ENCODE data around the gene LYSMD2.
"Not testable (repeated sequence)": the region's sequence is repeated elsewhere in the genome, so short reads cannot be mapped to it uniquely, and the experiment has no call there.

LYSMD2 gene, protein sequence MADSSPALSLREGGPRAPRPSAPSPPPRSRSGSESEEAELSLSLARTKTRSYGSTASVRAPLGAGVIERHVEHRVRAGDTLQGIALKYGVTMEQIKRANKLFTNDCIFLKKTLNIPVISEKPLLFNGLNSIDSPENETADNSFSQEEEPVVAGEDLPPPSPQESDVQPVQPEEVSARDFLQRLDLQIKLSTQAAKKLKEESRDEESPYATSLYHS

DNA sequence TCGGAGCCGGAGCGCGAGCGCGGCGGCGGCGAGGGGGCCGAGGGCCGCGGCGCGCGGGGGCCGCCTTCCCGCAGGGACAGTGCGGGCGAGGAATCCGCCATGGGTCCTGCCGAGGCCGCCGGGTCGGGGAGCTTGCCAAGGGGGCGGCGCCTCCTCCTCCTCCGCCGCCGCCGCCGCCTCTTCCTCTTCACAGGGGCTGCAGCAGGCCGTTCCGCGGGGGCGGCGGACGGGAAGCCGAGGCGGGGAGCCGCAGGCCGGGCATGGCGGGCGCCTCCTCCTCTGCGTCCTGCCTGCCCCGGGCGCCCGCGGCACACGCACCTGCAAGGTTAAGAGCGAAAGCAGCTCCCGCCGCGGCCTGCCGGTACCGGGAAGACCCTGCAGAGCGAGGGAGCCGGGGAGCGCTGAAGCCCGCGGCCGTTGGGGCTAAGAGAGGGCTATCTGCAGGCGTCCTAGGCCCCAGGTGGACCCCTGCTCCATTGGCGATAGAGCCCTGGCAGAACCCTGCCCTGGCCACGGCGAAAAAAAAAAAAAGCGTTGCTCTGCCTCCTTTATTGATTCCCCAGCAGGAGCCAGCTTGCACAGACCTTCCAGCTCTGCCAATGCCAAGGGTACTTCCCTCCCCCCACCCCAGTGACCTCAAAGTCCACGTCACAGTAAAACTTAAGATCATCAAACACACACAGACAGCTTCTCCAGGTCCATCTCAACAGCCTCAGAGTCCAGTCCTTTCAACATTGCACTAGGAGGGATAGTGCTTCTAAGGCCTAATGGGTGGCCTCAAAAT, at the start of gene LYSMD2:
TSS of gene LYSMD2 (minus strand) at position 134 of the 784 bp plus-strand sequence. CDS start at position 101, 33 bp downstream.
- no peak for DNase-seq (ENCODE audit: low read depth, low spot score)

DNA sequence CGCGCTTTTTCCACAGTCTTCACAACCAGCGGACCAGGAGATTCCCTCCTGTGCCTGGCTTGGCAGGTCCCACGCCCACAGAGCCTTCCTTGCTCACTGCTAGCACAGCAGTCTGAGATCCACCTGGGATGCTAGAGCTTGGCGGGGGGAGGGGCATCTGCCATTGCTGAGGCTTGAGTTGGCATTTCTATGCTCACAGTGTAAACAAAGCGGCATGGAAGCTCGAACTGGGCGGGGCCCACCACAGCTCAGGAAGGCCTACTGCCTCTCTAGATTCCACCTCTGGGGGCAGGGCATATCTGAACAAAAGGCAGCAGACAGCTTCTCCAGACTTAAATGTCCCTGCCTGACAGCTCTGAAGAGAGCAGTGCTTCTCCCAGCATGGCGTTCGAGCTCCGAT, 49.7 kb upstream of the LYSMD2 start:
- DNase-seq (ENCODE audit: low read depth, low spot score), result not testable (repeated sequence)

DNA sequence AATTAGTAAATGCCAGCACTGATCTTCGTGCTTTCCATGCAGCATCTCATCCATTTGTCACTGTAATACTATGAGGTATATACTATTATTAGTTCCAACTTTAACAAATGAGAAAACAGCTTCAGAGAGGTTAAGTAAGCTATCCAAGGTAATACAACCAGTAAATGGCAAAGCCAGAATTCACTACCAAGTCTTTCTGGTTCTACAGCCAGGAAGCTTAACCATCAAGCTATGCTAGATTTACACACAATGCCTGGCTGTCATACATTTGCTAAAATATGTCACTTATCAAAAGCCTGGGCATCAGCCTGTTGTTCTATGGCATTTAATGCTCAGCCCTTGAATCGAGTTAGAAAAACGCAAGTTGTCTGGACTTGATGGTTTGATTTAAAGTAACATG, 46.5 kb upstream of the LYSMD2 start:
- no peak for DNase-seq (ENCODE audit: low read depth, low spot score)

DNA sequence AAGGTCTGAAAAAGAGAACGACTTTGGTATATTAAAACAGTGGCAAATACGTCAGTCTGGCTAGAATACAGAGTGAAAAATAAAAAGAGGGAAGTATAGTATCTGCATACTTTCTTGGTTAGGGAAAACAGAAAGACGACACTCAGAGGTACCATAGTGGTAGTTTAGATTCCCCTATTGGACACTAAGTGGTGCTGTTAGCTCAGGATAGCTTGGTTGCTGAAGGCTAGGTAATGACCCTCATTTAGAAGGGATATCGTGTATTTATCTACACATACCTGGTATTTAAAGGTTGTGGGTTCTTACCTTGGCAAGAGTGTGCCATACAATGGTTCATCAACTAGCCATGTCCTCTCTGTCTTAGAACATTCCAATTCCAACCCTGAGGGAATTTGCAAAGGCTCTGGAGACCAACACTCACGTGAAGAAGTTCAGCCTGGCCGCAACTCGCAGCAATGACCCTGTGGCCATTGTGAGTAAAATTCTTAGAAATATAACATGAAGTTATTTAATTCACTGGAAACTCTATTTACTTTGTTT, 45.0 kb upstream of the LYSMD2 start:
- no peak for DNase-seq (ENCODE audit: low read depth, low spot score)

DNA sequence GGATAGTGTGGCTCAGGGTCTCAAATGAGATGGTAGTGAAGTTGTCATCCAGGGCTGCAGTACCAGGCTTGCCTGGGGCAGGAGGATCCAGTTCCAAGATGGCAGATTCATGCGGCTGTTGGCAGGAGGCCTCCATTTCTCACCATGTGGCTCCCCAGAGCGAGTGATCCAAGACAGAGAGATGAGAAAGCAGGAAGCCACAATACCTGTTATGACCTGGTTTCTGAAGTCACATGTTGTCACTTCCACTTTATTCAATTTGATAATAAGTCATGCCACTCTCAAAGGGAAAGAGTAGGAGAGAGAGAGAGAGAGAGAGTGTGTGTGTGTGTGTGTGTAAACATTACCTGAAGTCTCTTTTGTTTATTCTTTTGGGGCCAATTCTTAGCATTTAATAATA, 44.1 kb upstream of the LYSMD2 start:
- DNase-seq (ENCODE audit: low read depth, low spot score), result no peak

DNA sequence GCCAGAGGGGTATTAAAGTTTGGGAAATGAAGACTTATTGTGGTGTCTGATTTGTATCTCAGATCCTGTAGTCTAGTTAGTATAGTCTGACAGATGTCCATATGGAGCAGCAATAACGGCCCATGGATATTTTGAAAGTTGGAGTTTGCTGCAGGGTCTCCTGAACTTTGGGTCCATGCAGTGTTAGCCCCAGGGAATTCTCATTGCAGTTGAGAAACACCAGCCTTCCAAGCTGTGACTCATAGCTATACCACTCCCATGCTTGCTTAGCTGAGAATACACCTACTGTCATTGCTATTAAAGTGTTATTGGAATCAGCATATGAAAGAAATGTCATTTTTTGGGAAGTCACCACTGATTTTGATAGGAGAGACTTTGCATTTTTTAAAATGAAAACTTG, 43.2 kb upstream of the LYSMD2 start:
- no peak for DNase-seq (ENCODE audit: low read depth, low spot score)

DNA sequence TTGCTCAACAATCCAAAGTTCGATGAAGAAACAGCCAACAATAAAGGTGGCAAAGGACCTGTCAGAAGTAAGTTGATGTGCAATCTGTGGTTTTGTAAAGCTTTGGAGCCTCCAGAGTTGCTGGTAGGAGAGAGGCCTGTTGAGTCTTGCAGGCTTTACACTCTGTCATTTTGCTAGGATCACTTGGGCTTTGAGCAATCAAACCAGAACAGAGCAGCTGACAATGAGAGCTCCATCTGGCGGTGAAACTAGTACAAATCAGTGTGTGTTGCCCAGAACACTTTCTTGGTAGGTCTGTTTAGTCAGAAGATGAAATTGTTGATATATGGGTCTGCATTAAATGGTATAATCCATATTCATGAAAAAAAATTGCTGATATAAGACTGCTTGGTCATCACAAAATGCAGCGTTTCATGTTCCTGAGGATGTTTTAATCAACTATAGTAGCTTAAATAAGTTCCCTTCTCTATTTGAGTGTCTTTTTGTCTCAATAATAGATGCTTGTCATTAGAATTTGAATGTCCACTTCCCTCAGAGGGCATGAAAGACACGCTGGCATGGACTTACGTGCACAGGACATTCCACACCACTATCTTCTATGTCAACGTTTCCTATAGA, 39.6 kb upstream of the LYSMD2 start:
- no peak for DNase-seq (ENCODE audit: low read depth, low spot score)

DNA sequence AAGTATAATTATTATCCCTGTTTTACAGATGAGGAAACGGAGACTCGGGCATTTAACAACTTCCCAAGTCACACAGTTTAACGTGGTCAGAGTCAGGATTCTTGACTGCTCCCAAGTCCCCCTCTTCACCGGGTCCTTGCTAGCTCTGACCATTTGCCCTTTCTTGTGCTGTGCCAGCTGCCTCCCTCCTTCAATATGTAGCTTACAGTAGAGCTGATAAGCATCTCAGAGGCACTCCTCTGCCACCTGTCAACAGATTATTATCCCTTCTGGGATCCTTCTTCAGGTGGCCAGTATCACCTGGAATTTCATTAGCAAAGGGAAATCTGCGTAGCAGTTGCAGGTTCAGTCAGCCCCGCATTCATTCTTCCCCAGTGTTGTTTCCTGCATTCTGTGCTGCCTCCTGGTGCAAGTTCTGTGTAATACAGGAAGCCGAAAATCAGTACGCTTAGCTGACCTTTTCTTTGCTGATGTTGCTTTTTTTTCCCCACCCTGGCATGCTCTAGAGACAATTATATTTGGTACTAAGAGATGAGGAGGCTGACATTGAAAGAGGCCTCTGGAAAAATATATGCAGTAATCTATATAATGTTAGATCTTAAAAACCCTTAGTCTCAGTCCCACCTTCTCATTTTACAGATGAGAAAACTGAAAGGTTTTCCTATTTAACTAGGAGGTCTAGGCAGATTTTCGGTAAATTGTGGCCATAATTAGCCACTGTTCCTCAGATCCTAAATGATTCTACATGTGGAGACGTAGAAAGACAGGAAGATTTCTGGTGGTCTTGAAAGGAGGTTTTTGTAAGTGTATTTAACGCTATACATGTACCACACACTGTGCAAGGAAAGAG, 38.7 kb upstream of the LYSMD2 start:
- DNase-seq (ENCODE audit: low read depth, low spot score), result no peak

DNA sequence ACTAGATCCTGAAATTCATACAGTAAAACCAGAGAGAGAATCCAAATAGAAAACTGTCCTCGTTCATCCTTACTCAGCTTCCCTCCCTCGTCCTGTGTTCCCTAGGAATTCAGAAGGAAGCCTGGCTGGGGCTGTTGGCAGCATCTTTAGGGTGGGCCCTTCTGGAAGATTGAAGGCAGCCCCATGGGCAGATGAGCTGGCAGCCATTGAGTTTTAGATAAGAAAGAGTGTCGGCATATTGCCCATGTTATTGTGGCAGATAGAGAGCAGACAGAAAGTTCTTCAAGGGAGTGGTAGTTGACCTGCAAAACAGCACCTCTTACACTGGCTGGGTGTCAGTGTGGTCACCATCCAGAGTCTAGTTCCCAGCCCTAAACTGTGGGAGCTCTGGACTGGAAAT, 37.5 kb upstream of the LYSMD2 start:
- DNase-seq (ENCODE audit: low read depth, low spot score), result no peak

DNA sequence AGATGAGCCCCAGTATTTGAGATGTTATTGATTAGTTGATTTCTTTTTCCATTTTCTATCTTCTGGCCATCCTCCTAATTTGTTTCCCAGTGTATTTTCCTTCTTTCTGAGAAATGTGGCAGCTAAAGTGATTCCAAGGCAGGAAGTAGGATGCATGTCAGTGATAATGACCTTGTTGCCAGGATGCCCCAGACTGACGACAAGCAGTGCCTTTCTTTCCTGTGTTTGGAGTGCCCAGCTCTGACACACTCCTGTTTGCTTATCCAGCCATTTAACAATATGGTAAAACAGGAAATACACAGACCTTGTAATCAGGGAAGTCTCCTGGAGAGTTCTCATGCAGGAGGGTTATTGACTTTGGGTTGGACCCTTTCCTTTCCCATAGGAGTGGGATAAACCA, 34.3 kb upstream of the LYSMD2 start:
- no peak for DNase-seq (ENCODE audit: low read depth, low spot score)

DNA sequence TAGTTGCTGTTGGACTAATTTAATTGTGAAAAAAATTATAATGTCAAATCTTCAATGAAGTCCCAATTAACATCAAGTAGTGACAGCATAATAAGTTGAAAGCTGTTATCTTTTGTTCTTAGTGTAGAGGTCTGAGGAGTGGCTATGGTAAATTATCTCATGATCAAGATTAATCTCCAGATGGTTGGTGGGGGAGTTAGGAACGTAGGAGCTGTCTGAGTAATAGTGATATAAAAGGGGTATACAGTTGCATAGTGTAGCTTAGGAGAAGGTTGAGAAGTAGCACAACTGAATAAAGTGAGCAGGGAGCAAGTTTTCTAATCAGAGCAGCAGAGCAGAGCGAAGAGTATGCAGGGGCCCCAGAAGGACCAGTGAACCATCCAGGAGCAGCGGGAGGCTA, 33.4 kb upstream of the LYSMD2 start:
- no peak for DNase-seq (ENCODE audit: low read depth, low spot score)

DNA sequence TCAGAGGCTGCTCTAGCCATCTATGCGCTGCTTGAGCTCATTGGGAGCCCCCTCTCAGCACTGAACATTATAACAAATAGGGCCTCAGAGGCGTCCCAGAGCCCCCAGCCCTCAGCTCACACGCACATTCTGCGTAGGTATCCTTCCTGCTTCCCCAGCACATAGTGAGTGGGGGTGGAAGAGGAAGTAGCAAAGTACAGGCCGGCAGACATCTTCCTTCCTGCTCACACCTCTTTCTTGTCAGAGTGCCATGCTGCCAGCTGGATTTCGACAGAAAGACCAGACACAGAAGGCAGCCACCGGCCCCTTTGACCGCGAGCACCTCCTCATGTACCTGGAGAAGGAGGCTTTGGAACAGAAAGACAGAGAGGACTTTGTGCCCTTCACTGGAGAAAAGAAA, 30.6 kb upstream of the LYSMD2 start:
- DNase-seq (ENCODE audit: low read depth, low spot score), result no peak

DNA sequence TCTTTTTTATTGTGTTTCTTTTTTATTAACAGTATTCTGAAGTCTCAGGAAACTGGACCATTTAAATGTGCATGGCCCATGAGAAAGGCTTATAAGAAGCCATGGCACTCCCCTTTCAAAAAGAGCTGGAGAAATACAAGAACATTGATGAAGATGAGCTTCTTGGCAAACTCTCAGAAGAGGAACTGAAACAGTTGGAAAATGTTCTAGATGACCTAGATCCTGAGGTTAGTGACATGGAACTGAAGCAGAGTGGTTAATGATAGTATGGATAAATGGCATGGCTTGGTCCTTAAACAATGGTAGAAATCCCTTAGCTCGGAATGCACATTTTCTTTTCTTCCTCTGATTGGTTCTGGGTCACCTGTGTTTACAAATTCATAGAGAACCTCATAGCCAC, 28.9 kb upstream of the LYSMD2 start:
- no peak for DNase-seq (ENCODE audit: low read depth, low spot score)

DNA sequence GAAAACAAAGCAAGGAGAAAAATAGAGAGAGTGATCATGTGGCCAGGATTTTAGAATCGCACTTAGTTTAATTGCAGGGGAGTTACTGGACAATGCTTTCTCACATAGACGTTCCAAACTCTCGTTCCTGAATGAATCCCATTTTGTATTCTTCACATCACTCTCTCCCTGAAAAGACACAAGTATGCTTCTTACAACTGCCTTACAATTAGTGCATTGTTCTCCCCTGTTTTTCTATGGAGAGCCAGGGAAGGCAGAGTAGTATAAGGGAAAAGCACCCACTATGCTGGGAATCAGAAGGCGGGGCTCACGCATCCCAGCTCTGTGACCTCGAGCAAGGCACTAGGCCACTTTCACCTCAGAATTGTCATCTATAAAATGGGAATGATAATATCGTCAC, 28.3 kb upstream of the LYSMD2 start:
- DNase-seq (ENCODE audit: low read depth, low spot score), result no peak

DNA sequence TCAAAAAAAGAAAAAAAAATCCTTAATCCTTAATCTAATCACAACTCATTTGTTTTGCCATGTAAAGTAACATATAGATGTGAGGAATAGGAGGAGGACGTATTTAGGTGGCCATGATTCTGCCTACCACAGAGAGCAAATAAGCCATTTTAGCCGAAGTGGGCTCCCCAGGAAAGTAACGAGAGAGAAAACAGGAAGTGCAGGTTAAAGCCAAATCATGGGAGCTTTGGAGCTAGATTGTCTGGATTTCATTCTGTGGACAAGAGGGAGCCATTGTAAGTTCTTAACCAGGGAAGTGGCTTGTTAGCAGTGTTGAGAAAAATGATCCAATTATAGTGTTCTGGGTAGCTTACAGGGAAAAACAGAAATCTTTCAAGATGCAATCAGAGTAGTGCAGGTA, 23.4 kb upstream of the LYSMD2 start:
- DNase-seq (ENCODE audit: low read depth, low spot score), result no peak

DNA sequence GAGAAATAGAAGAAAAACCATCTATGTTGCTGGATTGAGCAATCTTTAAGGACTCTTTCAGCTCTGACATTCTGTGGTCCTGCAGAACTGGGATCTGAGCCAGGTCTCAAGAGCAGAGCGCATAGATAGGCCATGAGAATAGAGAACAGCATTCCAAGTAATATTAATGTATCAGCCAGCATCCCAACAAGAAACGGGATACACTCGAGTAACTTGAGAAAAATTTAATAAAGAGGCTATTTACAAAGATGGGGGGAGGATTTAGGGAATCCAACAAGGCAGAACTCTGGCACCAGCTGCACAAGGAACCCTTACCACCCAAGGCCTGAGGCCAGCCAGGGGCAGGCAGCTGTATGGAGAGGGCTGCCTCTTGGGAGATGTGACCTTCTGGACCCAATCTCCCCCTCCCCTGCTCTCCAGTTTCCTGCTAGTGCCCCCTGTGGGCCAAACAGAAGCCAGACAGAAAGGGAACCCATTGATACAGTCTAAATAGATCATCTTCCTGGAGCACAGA, 22.2 kb upstream of the LYSMD2 start:
- peak; percentile 69 for DNase-seq (ENCODE audit: low read depth, low spot score)

DNA sequence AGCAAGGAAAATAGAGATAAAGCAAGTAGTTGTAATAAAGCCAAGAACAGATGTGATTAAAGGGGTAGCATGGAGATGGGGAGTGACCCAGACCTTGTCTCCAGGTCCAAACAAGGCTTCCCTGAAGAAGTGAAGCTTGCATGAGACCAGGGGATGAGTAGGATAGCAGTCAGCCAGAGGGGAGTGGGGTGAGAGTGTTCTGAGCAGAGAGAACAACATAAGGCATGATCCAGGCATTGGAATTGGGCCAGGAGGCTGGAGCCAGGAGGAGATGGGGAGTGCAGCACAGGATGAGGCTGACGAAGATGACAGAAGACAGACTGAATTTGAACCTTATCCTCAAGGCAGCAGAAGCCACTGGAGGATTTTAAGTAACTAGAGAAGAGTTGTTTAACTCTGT, 21.2 kb upstream of the LYSMD2 start:
- no peak for DNase-seq (ENCODE audit: low read depth, low spot score)

DNA sequence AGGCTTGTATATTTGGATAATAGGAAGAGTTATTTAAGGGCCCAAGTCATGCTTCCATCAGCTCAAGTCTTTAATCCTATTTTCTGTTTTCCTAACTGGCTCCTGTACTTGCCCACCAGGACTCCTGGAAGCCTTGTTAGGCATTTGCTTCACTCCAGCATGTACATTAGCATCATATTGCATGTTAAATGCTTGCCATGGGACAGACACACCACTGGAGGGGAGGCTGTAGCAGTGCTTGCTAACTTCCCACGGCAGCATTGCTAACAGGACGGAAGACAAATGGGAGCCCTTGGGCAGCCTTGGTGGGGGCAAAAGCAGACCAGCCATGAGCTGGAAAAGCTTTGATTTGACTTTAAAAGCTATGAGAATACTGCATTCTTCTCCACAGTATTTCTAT, 20.0 kb upstream of the LYSMD2 start:
- no peak for DNase-seq (ENCODE audit: low read depth, low spot score)

DNA sequence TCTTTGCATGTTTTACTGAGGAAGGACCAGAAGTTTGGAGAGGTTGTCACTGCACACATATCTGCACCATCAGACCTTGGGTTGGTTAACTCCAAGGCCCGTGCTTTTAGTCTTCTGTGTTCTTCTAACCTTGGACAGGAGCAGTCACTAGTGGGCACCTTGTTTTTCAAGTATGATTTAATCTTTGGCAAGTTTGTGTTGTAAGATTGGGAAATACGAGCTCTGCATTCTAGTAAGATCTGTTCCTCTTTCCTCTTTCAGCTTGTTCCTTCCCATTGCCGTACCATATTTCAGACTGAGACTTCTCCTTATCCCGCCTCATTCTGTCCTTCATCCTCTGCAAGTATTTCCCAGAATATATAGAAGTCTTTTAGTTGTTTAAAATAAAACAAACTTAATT, 19.0 kb upstream of the LYSMD2 start:
- no peak for DNase-seq (ENCODE audit: low read depth, low spot score)

DNA sequence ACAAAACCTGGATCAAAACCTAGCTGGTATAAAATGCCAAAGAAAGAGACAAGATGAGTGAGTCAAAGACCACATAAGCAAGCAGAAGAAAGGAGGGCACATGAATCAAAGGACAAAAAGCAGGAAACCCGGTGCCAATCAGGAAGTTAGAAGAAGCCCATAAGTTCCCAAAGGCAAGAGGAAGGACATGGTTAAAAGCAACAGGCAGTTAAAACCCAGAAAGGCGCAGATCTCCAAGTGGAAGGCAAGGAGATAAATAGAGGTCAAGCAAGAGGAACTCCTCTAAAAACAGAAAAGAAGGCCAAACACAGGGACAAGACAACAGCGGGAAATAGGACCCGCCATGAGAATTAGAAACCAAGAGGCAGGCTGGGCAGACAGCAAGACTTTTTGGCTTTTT, 18.3 kb upstream of the LYSMD2 start:
- DNase-seq (ENCODE audit: low read depth, low spot score), result no peak

DNA sequence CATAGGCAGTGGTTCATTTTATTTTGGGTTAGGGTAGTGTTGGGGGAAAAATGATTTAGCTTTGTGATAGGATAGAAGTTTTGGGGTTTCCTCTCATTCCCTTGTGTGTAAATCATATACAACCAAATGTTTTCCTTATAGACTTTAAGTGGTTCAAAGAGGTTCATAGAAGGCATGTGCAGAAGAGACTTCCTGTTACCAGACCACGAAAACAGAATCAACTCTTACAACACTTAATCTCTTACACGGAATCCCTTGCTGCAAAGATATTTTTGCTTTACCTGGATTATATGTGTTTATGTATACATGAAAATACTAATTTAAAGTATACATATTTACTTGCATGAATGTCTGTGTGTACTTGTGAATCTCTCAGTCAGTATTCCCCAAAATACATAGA, 16.8 kb upstream of the LYSMD2 start:
- no peak for DNase-seq (ENCODE audit: low read depth, low spot score)

DNA sequence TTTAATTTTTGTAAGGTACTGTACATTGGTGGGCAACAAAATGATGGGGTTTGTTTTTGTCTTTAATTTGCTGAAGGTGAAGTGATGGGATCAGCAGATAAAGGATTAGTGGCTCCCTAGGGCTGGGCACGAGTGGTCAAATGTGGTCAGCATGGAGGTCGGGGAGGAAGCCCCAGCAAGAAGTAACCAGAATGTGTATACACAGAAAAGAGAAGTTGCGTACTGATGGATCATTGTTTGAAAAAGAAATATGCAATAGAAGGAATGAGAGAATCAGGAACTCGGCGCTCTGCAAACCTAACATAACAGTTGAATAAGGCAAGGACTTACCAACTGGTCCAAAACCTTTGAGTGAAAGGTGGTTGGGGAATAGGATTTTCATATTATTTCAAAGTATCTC, 15.4 kb upstream of the LYSMD2 start:
- DNase-seq (ENCODE audit: low read depth, low spot score), result no peak

Measured in smooth muscle cell of the brain vasculature (primary cell).